Gastroesophageal sphincter (tissue), 3 donors: ENCODE results near the gene MARS1.

Experiments used
- CTCF ChIP-seq, 4 experiments: fragments of 200-600 bp in 2 of 4; fragments of 450-650 bp in 2 of 4; sonication (generic) in 1 of 4; IDR thresholded peaks; one replicate each; pipeline ENCODE4 v1.5.1; 2017 to 2019; ENCODE audit warnings: antibody characterized with exemption in 4 of 4, mild to moderate bottlenecking in 2 of 4, moderate library complexity in 2 of 4
- EP300 ChIP-seq: sonication (generic); formaldehyde crosslinking; IDR thresholded peaks from one replicate; pipeline ENCODE4 v1.6.1; 2017; ENCODE audit warnings: antibody characterized with exemption, mild to moderate bottlenecking
- POLR2A ChIP-seq, 2 donors: fragments of 450-650 bp; IDR thresholded peaks; one replicate each; pipeline ENCODE4 v1.6.1; 2017; ENCODE audit warnings: antibody characterized with exemption in 2 of 2, mild to moderate bottlenecking in 2 of 2, moderate library complexity in 1 of 2
- POLR2AphosphoS5 ChIP-seq: sonication (generic); formaldehyde crosslinking; IDR thresholded peaks from one replicate; pipeline ENCODE4 v1.6.1; 2017; ENCODE audit warnings: antibody characterized with exemption

GRCh38 chr12:57460468-57460784, 27.4 kb upstream of the MARS1 start:
- TF ChIP-seq CTCF (IDR thresholded peaks at IDR 0.05) (no peak), POLR2A (IDR thresholded peaks at IDR 0.05) (no peak), EP300 (no peak), POLR2AphosphoS5 (no peak)
